Stimulated activated CD4-positive, alpha-beta T cell treated with anti-CD3 and anti-CD28 coated beads, Interleukin-1b, Interleukin-23, amount 100 ng/mL, for 48 hours (primary cell): ENCODE data around the gene SIRT6.
A peak's percentile ranks its signal among the peaks of the same experiment; 100 is the strongest.
"Not testable (repeated sequence)": the region's sequence is repeated elsewhere in the genome, so short reads cannot be mapped to it uniquely, and the experiment has no call there.

ENCODE experiments used
- DNase-seq: peaks from one replicate; pipeline ENCODE4 v3.0.0-alpha.2; 2020

Gene SIRT6

DNA sequence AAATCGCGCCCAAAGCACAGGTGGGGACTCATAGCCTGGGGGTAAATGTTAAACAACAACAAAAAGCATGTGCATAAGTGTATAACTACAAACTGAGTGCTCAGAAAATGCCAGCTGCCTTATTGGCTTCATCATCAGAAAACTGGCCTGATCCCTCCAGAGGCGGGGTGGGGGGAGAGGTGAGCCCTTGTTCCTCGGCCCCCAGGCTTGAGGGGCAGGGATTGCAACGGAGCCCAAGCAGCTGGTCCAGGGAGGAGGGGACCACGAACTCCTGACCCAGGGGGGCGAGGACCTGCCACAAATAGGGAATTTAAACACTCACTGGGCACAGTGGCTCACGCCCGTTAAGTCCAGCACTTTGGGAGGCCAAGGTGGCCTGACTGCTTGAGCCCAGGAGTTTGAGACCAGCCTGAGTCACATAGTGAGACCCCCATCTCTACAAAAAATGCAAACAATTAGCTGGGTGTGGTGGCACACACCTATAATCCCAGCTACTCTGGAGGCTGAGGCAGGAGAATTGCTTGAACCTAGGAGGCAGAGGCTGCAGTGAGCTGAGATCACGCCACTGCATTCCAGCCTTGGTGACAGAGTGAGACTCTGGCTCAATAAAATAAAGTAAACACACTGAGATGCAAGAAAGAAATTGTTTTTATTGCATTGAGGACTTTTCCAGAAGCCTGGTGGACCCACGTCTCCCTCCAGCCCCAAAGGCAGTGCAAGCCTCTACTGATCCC is 8.7 kb downstream of the SIRT6 start:
- DNase-seq, result no peak

DNA sequence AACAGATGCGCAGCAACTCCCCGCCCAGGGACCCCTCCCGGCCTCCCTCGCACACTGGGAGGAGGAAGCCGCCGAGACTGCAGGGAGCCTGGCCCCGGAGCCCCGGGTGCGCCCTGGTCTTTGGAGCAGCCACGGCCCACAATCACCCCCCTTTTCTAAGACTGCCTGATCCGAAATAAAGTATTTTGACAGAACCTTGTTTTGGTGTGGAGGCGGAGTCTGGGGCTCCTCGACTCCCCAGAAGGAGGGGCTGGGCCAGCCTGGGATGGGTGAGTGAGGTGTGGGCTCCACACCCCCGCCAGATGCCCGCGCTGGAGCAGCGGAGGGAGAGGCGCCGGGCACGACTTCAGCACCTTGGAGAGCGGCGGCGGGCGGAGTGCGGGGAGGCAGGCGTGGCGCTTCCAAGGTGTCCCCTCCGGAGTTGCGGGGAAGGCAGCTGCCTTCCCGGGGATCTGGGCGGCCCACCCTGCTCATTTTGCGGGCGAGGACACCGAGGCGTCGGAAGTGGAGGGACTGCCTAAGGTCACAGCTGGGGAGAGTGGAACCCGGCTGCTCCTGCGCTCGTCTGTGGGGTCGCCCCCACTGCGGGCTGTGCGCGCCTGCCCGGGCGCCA is 9.4 kb downstream of the SIRT6 start:
- peak; percentile 46 for DNase-seq

DNA sequence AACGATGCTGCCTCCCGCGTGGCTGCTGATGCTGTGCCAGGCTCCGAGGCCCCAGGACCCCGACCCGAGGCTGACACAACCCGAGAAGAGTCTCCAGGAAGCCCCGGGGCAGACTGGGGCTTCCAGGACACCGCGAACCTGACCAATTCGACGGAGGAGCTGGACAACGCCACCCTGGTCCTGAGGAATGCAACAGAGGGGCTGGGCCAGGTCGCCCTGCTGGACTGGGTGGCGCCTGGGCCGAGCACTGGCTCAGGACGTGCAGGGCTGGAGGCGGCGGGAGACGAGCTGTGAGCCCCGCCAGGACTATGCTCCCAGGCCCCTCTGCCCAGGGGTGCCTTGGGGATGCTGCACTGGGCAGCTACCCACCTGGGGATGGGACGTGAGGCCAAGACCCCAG is 10.7 kb downstream of the SIRT6 start:
- no peak for DNase-seq

DNA sequence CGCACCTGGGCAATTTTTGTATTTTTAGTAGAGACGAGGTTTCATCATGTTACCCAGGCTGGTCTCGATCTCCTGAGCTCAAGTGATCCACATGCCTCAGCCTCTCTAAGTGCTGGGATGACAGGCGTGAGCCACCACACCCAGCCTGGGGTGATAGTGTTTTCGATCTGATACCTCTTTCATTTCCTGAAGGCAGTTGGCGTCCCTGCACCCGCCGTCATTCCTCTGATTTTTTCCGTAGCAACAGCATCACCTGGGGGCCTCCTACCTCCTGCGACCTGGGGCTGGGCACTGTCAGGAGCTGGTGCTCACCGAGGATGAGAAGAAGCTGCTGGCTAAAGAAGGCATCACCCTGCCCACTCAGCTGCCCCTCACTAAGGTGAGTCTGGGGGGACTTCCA is 18.1 kb downstream of the SIRT6 start:
- DNase-seq, result no peak

DNA sequence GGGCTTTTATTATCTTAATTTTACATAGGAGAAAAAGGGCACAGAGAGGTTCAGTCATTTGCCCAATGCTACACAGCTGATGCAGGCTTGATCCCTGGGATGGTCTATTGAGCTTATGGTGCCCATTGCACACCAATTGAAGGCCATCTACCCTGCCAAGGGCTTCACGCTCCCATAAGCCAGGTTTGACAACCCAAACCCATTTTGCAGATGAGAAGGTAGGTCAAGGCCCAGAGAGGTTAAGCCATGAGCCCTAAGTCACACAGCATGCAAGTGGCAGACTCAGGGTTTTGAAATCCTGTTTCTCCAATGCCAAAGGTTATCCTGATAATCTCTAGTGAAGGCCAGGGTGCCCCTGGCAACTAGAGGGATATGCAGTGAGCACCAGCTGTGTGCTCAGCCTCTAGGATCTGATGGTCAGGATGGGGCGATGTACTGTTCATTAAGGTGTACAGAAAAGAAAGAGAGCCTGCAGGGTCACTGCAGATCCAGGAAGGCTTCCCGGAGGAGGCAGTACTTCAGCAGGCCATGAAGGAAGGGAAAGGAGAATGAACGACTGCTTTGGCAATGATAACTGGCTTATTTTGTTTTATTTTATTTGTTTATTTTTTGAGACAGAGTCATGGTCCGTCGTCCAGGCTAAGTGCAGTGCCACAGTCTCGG is 20.8 kb downstream of the SIRT6 start:
- no peak for DNase-seq

DNA sequence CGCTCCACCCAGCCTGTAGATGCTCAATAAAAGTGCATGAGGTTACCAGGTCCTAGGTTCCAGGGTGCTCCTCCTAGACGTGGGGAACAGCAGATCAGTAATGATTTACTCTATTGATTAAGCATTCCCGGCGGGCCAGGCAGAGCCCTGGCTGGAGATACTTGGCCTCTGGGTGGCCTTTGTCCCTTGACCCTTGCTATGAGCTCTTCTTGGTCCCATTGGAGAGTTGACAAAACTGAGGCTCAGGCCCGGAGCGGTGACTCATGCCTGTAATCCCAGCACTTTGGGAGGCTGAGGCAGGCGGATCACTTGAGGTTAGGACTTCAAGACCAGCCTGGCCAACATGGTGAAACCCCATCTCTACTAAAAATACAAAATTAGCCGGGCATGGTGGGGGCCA is 24.4 kb downstream of the SIRT6 start:
- DNase-seq, result not testable (repeated sequence)

DNA sequence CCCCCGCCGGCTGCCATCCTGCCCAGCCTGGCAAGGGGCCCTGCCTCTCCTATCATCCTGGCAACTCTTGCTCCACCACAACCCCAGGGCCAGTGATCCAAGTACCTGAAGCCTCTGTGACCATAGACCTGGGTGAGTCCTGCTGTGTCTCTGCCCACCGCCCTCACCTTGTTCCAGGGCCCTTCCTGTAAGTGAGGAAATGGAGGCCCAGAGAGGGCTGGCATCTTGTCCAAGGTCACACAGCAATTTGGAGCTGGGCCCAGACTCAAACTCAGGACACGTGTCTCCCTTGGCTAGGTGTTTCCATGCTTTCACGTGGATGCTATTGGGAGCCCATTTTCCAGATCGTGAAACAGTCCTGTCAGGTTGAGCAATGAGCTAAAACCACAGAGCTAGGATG is 25.2 kb downstream of the SIRT6 start:
- DNase-seq, result no peak

DNA sequence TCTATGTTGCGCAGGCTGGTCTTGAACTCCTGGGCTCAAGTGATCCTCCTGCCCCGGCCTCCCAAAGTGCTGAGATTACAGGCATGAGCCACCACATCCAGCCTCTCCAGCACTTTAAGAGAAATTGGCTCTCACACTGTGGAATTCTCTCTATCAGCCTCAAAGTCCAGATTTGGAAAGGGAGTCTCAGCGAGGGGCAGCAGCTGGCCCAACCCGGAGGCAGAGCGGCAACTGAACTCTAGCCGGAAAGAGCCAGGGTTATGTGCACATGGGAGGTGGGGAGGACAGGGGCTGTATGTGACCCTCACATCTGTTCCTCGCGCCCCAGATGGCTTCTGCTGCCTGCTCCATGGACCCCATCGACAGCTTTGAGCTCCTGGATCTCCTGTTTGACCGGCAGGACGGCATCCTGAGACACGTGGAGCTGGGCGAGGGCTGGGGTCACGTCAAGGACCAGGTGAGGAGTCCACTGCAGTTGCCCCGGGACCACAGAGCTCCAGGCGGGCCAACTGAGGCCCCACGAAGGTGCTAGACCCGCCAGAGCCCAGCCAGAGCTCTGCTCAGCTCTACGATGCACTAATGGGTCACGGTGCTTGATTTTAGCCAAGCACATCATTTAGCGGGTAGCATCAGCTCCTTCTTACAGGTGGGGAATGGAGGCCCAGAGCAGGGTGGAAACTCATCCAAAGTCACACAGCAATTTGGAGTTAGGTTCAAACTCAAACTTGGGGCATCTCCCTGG is 27.6 kb downstream of the SIRT6 start:
- no peak for DNase-seq

DNA sequence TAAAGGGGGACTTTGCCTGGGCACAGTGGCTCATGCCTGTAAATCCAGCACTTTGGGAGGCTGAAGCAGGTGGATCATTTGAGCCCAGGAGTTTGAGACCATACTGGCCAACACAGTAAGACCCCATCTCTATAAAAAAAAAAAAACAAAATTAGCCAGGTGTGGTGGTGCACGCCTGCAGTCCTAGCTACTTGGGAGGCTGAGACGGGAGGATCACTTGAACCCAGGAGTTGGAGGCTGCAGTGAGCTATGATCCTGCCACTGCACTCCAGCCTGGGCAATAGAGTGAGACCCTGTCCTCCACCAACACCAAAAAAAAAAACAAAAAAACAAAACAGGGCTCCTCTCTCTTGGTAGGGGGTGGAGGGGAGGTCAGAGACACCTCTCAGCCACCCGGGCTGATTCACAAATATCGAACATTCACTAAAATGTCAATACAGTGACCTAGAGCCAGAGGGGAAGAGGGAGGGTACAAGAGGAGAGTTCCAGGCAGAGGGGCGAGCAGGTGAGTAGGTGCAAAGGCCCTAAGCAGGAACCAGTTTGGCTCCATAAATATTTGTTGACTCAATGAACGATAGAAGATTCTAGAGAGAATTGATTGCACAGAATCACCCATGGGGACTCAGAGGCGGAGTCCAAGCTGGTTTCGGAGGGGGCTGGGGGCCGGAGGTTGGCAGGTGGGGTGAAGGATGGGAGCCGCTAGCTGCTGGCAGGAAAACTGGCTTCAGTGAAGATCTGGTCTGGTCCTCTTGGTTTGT is 29.9 kb downstream of the SIRT6 start:
- DNase-seq, result no peak

DNA sequence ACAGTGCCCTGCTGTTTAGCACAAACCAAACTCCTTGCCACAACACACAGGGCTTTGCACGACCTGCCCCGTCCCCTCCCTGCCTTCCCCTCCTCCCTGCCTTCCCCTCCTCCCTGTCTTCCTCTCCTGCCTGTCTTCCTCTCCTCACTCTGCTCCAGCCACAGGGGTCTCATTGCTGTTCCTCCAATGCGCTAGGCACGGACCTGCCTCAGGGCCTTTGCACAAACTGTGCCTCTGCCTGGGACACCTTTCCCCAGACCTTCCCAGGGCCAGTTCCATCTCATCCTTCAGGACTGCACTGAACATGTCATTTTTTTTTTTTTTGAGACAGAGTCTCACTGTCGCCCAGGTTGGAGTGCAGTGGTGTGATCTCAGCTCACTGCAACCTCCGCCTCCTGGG is 30.7 kb downstream of the SIRT6 start:
- no peak for DNase-seq

DNA sequence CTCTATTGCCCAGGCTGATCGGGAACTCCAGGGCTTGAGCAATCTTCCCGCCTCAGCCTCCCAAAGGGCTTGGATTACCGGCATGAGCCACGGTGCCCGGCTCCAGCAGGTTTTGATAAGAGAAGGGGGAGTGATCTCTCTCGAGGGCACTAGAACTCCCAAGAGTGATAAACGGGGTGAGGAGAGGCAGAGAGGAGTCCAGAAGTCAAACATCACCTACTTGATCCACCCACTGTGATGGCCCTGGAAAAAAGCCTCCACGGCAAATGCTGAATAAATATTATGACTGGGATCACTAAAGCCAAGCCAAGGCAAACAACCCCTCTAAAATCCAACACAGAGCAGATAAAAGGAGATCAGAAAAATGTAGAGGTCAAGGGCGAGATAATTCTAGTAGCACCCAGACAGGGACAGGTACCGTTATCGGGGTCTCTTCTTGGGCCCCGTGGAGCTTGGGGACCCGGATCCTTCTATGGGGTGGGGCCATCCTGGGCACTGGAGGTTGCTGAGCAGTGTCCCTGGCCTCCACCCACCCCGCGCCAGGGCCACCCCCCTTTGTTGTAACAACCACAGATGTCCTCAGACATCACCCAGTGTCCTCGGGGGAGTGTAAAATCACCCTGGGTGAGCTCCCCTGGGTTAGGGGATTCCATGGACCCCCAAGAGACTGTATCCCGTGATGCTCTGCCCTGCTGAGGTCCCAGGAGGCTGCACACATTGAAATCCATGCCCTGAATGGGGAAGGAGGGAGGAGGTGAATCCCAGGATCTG is 32.7 kb downstream of the SIRT6 start:
- no peak for DNase-seq

DNA sequence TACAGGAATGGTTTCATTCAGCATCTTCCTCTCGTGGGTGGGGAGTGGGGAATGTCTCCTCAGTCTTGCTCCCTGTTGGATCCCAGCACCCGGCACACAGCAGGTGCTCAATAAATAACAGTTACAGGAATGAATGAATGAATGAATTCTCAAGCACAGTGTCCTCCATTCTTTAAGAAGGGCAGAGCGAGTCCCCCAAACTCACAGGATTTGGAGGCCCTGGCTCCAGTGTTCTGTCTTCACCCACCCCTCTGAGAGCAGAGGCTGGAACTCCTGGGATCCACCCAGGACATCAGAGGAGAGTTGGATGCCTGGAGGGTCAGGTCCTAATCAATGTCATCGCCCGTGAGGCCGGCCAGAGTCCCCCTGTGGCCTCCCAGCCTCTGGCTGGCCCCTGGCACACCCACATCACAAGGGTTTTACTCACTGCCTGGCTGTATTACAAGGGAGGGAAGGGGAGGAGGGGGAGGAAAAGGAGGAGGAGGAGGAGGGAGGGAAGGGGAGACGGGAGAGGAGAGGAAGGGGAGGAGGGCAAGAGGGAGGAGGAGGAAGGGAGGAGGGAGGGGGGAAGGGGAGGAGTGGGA is 37.6 kb downstream of the SIRT6 start:
- DNase-seq, result no peak

DNA sequence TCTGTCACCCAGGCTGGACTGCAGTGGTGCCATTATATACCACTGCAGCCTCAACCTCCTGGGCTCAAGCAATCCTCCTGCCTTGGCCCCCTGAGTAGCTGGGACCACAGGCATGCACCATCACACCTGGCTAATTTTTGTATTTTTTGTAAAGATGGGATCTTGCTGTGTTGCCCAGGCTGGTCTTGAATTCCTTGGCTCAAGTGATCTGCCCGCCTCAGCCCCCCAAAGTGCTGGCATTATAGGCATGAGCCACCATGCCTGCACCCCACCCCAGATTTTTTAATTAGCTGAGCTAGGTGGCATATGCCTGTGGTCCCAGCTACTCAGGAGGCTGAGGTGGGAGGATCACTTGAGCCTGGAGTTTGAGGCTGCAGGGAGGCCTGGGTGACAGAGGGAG is 39.4 kb downstream of the SIRT6 start:
- DNase-seq, result not testable (repeated sequence)

DNA sequence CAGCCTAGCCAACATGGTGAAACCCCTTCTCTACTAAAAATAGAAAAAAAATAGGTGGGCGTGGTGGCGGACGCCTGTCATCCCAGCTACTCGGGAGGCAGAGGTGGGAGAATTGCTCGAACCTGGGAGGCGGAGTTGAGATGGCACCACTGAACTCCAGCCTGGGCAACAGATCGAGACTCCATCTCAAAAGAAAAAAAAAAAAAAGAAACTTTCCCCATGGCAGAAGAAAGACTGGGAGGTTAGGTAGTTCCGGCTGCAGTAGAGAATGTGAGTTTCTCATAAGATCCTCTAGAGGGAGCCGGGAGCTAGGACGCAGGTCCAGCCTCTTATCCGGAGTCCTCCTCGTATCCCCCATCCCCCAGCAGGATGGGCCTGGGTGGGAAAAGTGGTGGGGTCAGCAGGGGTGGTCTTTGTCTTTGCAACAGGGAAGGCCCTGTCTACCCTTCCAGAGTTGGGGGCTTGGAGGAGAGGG is 42.1 kb downstream of the SIRT6 start:
- peak; percentile 13 for DNase-seq

DNA sequence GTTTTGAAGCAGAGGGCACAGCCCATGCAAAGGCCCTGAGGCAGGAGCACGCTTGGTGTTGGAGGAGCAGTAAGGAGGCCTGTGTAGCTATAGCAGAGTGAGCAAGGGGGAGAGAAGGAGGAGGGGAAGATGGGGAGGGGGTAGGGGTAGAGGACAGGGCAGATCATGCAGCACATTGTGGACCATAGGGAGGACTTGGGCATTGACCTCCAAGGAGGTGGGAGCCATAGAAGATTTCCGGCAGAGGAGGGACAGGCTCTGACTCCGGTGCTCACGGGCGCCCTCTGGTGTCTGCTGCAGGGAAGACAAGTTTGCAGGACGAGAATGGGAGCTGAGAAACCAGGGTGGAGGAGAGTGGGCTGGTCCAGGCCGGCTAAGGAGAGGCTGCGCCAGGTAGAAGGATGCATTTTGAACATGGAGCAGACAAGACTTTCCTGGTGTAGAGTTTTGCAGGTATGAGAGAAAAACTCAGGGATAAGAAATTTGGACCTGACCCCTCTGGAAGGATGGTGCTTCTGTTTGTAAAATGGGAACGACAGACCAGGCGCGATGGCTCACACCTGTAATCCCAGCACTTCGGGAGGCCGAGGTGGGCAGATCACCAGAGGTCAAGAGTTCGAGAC is 42.6 kb downstream of the SIRT6 start:
- DNase-seq, result peak; percentile 88

DNA sequence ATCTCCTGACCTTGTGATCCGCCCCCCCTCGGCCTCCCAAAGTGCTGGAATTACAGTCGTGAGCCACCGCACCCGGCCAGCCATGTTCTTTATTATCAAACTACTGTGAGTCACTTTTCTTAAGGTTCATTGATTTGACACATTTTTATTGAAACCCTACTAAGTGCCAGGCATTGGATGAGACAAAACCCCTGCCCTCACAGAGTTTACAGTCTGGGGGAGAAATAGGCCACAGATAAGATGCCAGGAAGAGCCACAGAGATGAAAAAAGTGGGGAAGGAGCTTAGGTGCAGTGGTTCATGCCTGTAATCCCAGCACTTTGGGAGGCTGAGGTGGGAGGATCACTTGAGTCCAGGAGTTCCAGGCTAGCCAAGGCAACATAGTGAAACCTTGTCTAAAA is 43.9 kb downstream of the SIRT6 start:
- DNase-seq, result no peak

DNA sequence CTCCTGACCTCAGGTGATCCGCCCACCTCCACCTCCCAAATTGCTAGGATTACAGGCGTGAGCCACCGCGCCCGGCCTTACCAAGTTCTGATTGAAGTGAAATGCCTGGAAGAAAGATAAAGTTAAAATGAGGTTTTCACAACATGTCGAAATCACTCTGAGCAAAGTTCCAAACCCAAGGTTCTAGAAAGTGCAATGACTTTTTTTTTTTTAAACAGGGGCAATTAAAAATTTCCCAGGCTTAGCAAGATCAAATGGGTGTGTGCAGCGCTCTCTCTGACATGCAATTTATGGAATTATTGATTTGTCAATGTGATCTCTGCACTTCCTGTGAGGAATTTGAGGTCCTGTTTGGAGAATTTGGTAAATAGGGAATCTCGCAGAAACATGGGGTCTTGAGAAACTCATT is 45.7 kb downstream of the SIRT6 start:
- no peak for DNase-seq

DNA sequence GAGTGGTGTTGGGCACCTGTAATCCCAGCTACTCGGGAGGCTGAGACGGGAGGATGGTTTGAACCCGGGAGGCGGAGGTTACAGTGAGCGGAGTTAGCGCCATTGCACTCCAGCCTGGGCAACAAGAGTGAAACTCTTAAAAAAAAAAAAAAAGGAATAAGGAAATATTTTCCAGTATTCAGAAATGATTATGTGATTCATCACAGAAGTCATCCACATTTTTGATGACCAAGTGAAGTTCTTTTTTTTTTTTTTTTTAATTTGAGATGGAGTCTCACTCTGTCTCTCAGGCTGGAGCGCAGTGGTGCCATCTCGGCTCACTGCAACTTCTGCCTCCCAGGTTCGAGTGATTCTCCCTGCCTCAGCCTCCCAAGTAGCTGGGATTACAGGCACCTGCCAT is 47.0 kb downstream of the SIRT6 start:
- not testable (repeated sequence) for DNase-seq

DNA sequence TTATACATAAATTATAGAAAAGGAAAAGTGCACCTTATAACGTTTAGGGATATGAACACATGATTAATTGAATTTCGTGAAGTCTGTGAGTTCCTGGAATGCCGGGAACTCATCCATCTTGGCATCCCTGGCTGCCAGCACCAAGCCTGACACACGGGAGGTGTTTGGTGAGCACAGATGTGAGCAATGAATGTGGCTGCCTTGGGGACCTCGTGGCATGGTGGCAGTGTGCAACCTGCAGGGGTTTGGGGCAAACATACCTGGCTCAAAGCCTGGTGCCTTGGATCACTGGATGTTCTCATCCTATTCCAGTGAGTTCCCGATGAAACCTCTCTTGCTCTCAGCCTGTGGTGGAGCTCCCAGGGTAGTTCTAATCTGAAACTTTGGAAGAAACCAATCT is 48.0 kb downstream of the SIRT6 start:
- DNase-seq, result no peak

DNA sequence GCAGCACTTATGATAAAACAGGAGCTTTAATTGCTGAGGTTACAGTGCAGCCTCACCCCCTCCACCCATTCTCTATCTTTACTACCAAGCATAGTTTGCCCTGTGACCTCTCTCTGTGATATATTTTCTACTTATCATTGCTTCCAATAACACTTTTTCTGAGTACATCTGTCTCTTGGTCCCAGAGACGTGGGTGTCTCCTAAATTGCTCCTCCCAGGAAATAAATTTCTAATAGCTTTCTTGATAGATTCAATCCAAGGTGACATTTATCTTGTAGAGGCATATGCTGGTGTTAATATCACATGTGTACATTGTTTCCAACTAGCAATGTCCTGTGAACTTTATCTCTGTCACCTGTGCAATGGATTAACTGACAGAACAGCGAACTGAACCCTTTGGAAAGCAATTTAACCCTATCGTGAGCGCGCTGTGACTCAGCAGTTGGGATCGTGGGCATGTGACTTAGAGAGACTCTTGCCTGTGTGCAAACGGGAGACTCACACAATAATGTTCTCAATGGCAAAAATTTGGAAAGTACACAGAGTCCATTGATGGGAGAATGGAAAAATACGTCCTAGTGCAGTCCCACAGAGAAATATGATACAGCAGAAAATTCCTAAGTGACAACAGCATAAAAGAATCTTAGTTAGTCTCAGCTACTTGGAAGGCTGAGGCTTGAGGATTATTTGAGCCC is 51.5 kb downstream of the SIRT6 start:
- no peak for DNase-seq
